ENCODE measurements around the gene SLPI. TPM values are rescaled to one million over a fixed set of nuclear protein-coding genes. Genes with fewer than 3 reads are reported as not detected.
A peak's percentile ranks its signal among the peaks of the same experiment; 100 is the strongest.

Gene SLPI
- total and polyA plus RNA-seq, 7 donors: 5.7 to 723 (median 204) TPM

DNA sequence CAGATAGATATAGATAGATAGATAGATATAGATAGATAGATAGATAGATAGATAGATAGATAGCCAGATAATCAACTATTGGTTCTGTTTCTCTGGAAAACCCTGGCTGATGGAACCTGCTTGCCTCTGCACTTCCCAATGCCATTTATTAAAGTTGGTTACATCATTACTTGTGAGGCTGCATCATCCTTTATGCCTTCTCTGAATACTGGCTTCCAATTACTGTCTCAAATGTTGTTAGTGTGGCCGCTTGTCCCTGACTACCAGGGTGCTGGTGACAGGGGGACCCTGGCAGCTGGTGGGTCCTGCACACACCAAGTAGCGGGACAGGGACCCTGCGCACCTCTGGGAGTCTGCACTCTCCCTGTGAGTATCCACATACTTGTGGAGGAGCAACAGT, 3.9 kb upstream of the SLPI start:
- 79 to 89% (median 83%) methylated on average over 3 of the region's 3 CpGs for WGBS, 3 donors
- no peaks in the 10 kb centered on the region for H3K9me3 ChIP-seq
- H3K36me3 ChIP-seq (ENCODE audit: insufficient read depth in 1 of 2, low read depth in 1 of 2): no peaks in the 10 kb centered on the region
- H3K27ac ChIP-seq: no peak overlapping the region
- intact Hi-C loops (cut with DNase I): no loop called here
- peaks cover 0 to 4% (median 0%) of the 10 kb centered on the region in 3 donors for H3K27me3 ChIP-seq (ENCODE audit: insufficient read depth in 3 of 3, low read length in 2 of 3)
- DNase-seq: no peak
- H3K4me3 ChIP-seq: no peak overlapping the region
- no peak for ATAC-seq
- H3K4me1 ChIP-seq: peaks cover 12% of the 10 kb centered on the region
- TF ChIP-seq, protein P1, sequence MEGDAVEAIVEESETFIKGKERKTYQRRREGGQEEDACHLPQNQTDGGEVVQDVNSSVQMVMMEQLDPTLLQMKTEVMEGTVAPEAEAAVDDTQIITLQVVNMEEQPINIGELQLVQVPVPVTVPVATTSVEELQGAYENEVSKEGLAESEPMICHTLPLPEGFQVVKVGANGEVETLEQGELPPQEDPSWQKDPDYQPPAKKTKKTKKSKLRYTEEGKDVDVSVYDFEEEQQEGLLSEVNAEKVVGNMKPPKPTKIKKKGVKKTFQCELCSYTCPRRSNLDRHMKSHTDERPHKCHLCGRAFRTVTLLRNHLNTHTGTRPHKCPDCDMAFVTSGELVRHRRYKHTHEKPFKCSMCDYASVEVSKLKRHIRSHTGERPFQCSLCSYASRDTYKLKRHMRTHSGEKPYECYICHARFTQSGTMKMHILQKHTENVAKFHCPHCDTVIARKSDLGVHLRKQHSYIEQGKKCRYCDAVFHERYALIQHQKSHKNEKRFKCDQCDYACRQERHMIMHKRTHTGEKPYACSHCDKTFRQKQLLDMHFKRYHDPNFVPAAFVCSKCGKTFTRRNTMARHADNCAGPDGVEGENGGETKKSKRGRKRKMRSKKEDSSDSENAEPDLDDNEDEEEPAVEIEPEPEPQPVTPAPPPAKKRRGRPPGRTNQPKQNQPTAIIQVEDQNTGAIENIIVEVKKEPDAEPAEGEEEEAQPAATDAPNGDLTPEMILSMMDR (IDR thresholded peaks at IDR 0.05): no peak

DNA sequence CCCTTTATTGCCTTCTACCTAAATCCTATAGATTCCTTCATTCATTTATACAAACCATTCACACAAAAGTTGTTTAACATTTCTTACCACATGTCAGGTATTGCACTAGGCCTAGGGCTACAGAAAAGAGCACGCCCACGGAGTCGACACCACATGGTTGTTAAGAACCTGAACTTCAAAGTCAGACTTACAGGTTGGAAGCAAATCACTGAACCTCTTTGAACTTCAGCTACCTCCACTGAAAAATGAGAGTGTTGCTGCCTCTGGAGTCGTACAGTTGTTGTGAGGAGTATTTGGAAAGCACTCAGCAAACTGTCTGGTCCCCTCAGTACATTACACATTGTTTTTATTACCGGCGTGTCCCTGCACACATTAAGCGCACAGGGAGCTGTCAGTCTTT, 3.3 kb upstream of the SLPI start:
- H3K27ac ChIP-seq: no peak overlapping the region
- H3K4me3 ChIP-seq: no peak overlapping the region
- TF ChIP-seq, protein P1 (IDR thresholded peaks at IDR 0.05): no peak
- no peaks in the 10 kb centered on the region for H3K36me3 ChIP-seq (ENCODE audit: insufficient read depth in 1 of 2, low read depth in 1 of 2)
- intact Hi-C loops (cut with DNase I): no loop called here
- peaks cover 0 to 4% (median 0%) of the 10 kb centered on the region in 3 donors for H3K27me3 ChIP-seq (ENCODE audit: insufficient read depth in 3 of 3, low read length in 2 of 3)
- DNase-seq (no peak), ATAC-seq (no peak)
- H3K9me3 ChIP-seq: no peaks in the 10 kb centered on the region
- peaks cover 12% of the 10 kb centered on the region for H3K4me1 ChIP-seq
- 55 to 60% (median 55%) methylated on average over 7 of the region's 7 CpGs for WGBS, 3 donors

DNA sequence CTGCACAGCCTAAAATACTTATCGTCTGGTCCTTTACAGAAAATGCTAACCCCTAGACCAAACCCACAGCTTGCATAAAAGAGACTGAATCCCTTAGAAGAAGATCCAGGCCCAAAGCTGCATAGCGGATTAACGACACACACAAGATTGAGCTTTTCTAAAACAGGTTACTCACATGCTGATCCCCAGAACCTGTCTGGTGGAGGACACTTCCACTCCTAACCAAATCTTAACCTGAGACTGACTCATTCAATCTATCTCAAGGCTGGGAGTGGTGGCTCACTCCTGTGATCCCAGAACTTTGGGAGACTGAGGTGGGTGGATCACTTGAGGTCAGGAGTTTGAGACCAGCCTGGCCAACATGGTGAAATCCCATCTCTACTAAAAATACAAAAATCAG, 2.8 kb upstream of the SLPI start:
- peaks cover 0 to 4% (median 0%) of the 10 kb centered on the region in 3 donors for H3K27me3 ChIP-seq (ENCODE audit: insufficient read depth in 3 of 3, low read length in 2 of 3)
- peaks cover 12% of the 10 kb centered on the region for H3K4me1 ChIP-seq
- 69 to 75% (median 73%) methylated on average over 3 of the region's 3 CpGs for WGBS, 3 donors
- no peaks in the 10 kb centered on the region for H3K9me3 ChIP-seq
- H3K36me3 ChIP-seq (ENCODE audit: insufficient read depth in 1 of 2, low read depth in 1 of 2): no peaks in the 10 kb centered on the region
- DNase-seq (no peak), ATAC-seq (no peak)
- H3K4me3 ChIP-seq: no peak overlapping the region
- H3K27ac ChIP-seq: no peak overlapping the region
- intact Hi-C loops (cut with DNase I): no loop called here
- TF ChIP-seq, protein P1 (IDR thresholded peaks at IDR 0.05): no peak

DNA sequence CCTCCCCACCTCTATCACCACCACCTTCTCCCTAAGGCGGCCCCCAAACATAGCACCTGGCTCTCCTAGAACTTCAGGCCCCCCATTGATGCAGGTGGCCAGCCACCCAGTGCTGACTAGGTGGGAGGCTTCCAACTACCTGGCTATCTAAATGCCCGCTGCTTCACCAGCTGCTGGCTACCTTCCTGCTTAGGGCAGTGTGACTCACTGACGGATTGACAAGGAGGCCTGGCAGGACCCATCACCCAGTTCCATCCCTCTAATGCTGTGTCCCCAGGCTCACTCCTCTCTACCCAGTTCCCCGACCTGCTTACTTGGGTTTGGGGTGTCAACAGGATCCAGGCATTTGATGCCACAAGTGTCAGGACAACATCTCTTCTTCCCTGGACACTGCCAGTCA, 1.1 kb downstream of the SLPI start:
- DNase-seq (peak in 1 of 2 donors; percentile 16), ATAC-seq (peak in 3 of 4 donors; percentile 56 to 68 (median 61))
- no peaks in the 10 kb centered on the region for H3K9me3 ChIP-seq
- peaks cover 2 to 5% (median 3%) of the 10 kb centered on the region in 3 donors for H3K27me3 ChIP-seq (ENCODE audit: insufficient read depth in 3 of 3, low read length in 2 of 3)
- intact Hi-C loops (cut with DNase I): no loop called here
- no peaks in the 10 kb centered on the region for H3K36me3 ChIP-seq (ENCODE audit: insufficient read depth in 1 of 2, low read depth in 1 of 2)
- WGBS, 3 donors: 81 to 87% (median 84%) methylated on average over 4 of the region's 4 CpGs
- TF ChIP-seq, protein P1 (IDR thresholded peaks at IDR 0.05): no peak
- H3K27ac ChIP-seq: no peak overlapping the region
- peaks cover 12% of the 10 kb centered on the region for H3K4me1 ChIP-seq
- peak overlapping the region; percentile 58 for H3K4me3 ChIP-seq

DNA sequence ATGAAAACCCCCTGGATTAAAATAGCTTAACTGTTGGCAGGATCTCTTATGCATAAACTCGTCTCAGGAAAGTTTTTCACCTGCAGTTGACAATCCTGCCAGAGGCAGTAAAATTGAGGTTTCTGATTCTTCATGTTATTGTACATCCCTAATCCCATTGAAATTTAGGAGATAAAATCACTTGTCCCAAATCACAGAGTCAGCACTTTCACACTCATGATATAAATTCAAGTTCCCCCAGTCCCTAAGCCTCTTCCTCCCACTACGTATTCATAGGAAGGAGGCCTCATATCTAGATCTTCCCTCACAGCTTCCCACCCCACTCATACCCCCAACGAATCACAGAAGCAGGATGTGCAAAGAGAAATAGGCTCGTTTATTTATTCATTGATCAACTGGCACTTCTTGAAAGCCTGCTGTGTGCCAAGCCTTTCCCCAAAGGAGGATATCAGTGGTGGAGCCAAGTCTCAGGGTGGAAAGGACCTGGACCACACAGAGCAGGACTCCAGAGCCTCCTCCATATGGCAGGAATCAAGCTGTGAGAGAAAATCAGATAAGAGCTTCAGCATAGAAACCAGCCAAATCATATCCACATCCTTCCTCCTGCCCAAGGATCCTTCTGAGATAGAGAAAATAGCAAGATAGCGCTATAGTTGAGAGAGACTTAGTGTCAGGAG, 2.3 kb downstream of the SLPI start:
- Histone ChIP-seq H3K4me1 (peaks cover 12% of the 10 kb centered on the region), H3K27ac (no peak overlapping the region)
- ATAC-seq: no peak

More for the DNA sequence above, 2.3 kb downstream of the SLPI start:
- no peak for DNase-seq
- WGBS, 3 donors: 44 to 51% (median 51%) methylated on average over 5 of the region's 5 CpGs
- Histone ChIP-seq H3K36me3 (ENCODE audit: insufficient read depth in 1 of 2, low read depth in 1 of 2) (no peaks in the 10 kb centered on the region), H3K27me3 (ENCODE audit: insufficient read depth in 3 of 3, low read length in 2 of 3) (peaks cover 2 to 11% (median 7%) of the 10 kb centered on the region in 3 donors), H3K4me3 (peak overlapping the region; percentile 58), H3K9me3 (no peaks in the 10 kb centered on the region)
- intact Hi-C loops (cut with DNase I): no loop called here
- TF ChIP-seq, protein P1 (IDR thresholded peaks at IDR 0.05): no peak

Data from psoas muscle (tissue), 8 donors.